Daoy (cell line): ENCODE results near the gene TOP3B. TPM values are rescaled to one million over a fixed set of nuclear protein-coding genes. Genes with fewer than 3 reads are reported as not detected.
"Not testable (repeated sequence)": the region's sequence is repeated elsewhere in the genome, so short reads cannot be mapped to it uniquely, and the experiment has no call there.

Experiments used
- DNase-seq: peaks from one replicate; pipeline ENCODE4 v3.0.0-alpha.2; 2015; ENCODE audit warnings: low read depth
- total RNA-seq: library from RNA; depleted of rRNA; stranded (reverse); fragments of >200 nt; shearing (Covaris generic); gene quantifications from 2 replicates; pipeline ENCODE4 v1.2.3, GENCODE V29; 2014

Gene TOP3B
- total RNA-seq, 1 experiment from 2014 or later = 20.6 TPM

GRCh38 chr22:21945453-21946261 is 36.9 kb downstream of the TOP3B start:
- DNase-seq = no peak

GRCh38 chr22:21944871-21945270 is 37.7 kb downstream of the TOP3B start:
- DNase-seq = no peak

- no peak for DNase-seq
Observed at GRCh38 chr22:21943571-21944448, 38.8 kb downstream of the TOP3B start.

- DNase-seq = peak; percentile 91
Observed at GRCh38 chr22:21942407-21943343, 39.9 kb downstream of the TOP3B start.

- DNase-seq = no peak
Observed at GRCh38 chr22:21941921-21942320, 40.7 kb downstream of the TOP3B start.

GRCh38 chr22:21940521-21940920 is 42.1 kb downstream of the TOP3B start:
- peak; percentile 29 for DNase-seq

- DNase-seq = not testable (repeated sequence)
Observed at GRCh38 chr22:21939935-21940334, 42.7 kb downstream of the TOP3B start.

GRCh38 chr22:21939461-21939913 is 43.1 kb downstream of the TOP3B start:
- DNase-seq = no peak

GRCh38 chr22:21938906-21939305 is 43.7 kb downstream of the TOP3B start:
- DNase-seq = no peak

- peak; percentile 95 for DNase-seq
Observed at GRCh38 chr22:21938071-21938822, 44.3 kb downstream of the TOP3B start.

- DNase-seq = no peak
Observed at GRCh38 chr22:21937821-21938070, 44.8 kb downstream of the TOP3B start.

- DNase-seq = no peak
Observed at GRCh38 chr22:21937041-21937820, 45.4 kb downstream of the TOP3B start.

GRCh38 chr22:21936151-21936775 is 46.3 kb downstream of the TOP3B start:
- no peak for DNase-seq

- DNase-seq = no peak
Observed at GRCh38 chr22:21933910-21934309, 48.7 kb downstream of the TOP3B start.

GRCh38 chr22:21933413-21933812 is 49.2 kb downstream of the TOP3B start:
- no peak for DNase-seq

- no peak for DNase-seq
Observed at GRCh38 chr22:21932347-21932746, 50.2 kb downstream of the TOP3B start.

- DNase-seq = no peak
Observed at GRCh38 chr22:21931056-21931455, 51.5 kb downstream of the TOP3B start.

GRCh38 chr22:21929253-21929652 is 53.3 kb downstream of the TOP3B start:
- no peak for DNase-seq

- no peak for DNase-seq
Observed at GRCh38 chr22:21928048-21928447, 54.5 kb downstream of the TOP3B start.
